Keratinocyte (primary cell): ENCODE results near the gene ABCD1. TPM values are rescaled to one million over a fixed set of nuclear protein-coding genes. Genes with fewer than 3 reads are reported as not detected.
"Not testable (repeated sequence)": the region's sequence is repeated elsewhere in the genome, so short reads cannot be mapped to it uniquely, and the experiment has no call there.

Experiments used
- DNase-seq: peaks from one replicate; pipeline ENCODE4 v3.0.0-alpha.2; 2011; ENCODE audit warnings: low read depth, missing footprints, low spot score
- FAIRE-seq: peaks from 2 replicates; lab custom pipeline; 2011; peaks lifted over from hg19 to GRCh38; lab: Jason Lieb, UNC
- H2AFZ ChIP-seq: 2 replicates; pipeline ENCODE4 v1.6.0; 2012; ENCODE audit warnings: low read length, control low read depth, inconsistent platforms; ENCODE audit not compliant: control insufficient read depth
- H3K27ac ChIP-seq: 2 replicates; pipeline ENCODE4 v1.5.1; 2011; ENCODE audit warnings: low read length; ENCODE audit not compliant: control insufficient read depth, insufficient read depth
- H3K27me3 ChIP-seq: 3 replicates; pipeline ENCODE4 v1.6.0; 2011; ENCODE audit warnings: low read length; ENCODE audit not compliant: control insufficient read depth, insufficient read depth; ENCODE audit errors: extremely low read depth
- H3K36me3 ChIP-seq, 2 experiments: 2 replicates in 1 of 2; 3 replicates in 1 of 2; pipeline ENCODE4 v1.5.1; 2011; ENCODE audit warnings: low read length in 2 of 2, mild to moderate bottlenecking in 1 of 2; ENCODE audit not compliant: control insufficient read depth in 2 of 2, insufficient read depth in 2 of 2; ENCODE audit errors: extremely low read depth in 1 of 2
- H3K4me1 ChIP-seq: 3 replicates; pipeline ENCODE4 v1.5.1; 2011; ENCODE audit warnings: low read length; ENCODE audit not compliant: control insufficient read depth, insufficient read depth; ENCODE audit errors: extremely low read depth
- H3K4me2 ChIP-seq: 3 replicates; pipeline ENCODE4 v1.6.0; 2011; ENCODE audit warnings: low read depth, low read length; ENCODE audit not compliant: control insufficient read depth, insufficient read depth; ENCODE audit errors: extremely low read depth
- H3K4me3 ChIP-seq, 3 experiments: fragments of 200-600 bp in 1 of 3; sonication (generic) in 1 of 3; 2 replicates in 2 of 3; 3 replicates in 1 of 3; pipeline ENCODE4 v1.5.1; 2011 to 2016; ENCODE audit warnings: low read length in 3 of 3, mild to moderate bottlenecking in 3 of 3, control low read depth in 2 of 3, inconsistent platforms in 1 of 3, low read depth in 1 of 3, mixed read lengths in 1 of 3, mixed run types in 1 of 3, moderate library complexity in 1 of 3; ENCODE audit not compliant: control insufficient read depth in 2 of 3, insufficient read depth in 2 of 3; ENCODE audit errors: extremely low read depth in 1 of 3
- H3K79me2 ChIP-seq: 2 replicates; pipeline ENCODE4 v1.6.0; 2012; ENCODE audit warnings: low read length; ENCODE audit not compliant: control insufficient read depth, insufficient read depth
- H3K9ac ChIP-seq: 3 replicates; pipeline ENCODE4 v1.6.0; 2011; ENCODE audit warnings: low read length; ENCODE audit not compliant: control insufficient read depth, insufficient read depth; ENCODE audit errors: extremely low read depth
- H3K9me1 ChIP-seq: 3 replicates; pipeline ENCODE4 v1.6.0; 2011; ENCODE audit warnings: low read length; ENCODE audit not compliant: control insufficient read depth, insufficient read depth; ENCODE audit errors: extremely low read depth
- H3K9me3 ChIP-seq: 2 replicates; pipeline ENCODE4 v1.5.1; 2012; ENCODE audit warnings: low read depth, low read length; ENCODE audit not compliant: control insufficient read depth
- H4K20me1 ChIP-seq: 3 replicates; pipeline ENCODE4 v1.6.0; 2011; ENCODE audit warnings: low read length; ENCODE audit not compliant: control insufficient read depth, insufficient read depth; ENCODE audit errors: extremely low read depth
- CTCF ChIP-seq, 3 experiments: IDR thresholded peaks in 1 of 3; conservative IDR thresholded peaks in 1 of 3; optimal IDR thresholded peaks in 1 of 3; 2 replicates in 2 of 3; 3 replicates in 1 of 3; pipeline versions ENCODE3 to v1.5.1; 2011; ENCODE audit warnings: low read length in 3 of 3, mild to moderate bottlenecking in 3 of 3, moderate library complexity in 2 of 3, control low read depth in 1 of 3, inconsistent platforms in 1 of 3; ENCODE audit not compliant: insufficient read depth in 2 of 3; ENCODE audit errors: extremely low read depth in 1 of 3
- EZH2 ChIP-seq: IDR thresholded peaks from one replicate; pipeline ENCODE4 v1.6.1; 2012; ENCODE audit warnings: inconsistent platforms, mild to moderate bottlenecking, low read length, moderate library complexity
- dilution Hi-C: fragments of 300-500 bp; cut with MboI; formaldehyde crosslinking; loops from one replicate; pipeline ENCODE4 v1.7.0; 2020; ENCODE audit warnings: low sequenced_read_pairs; ENCODE audit not compliant: extremely low pct_ligation_motif_present
- polyA plus RNA-seq, 5 experiments: library from polyadenylated mRNA; depleted of rRNA in 3 of 5; stranded (reverse) in 3 of 5; stranded (forward) in 1 of 5; unstranded in 1 of 5; fragments of >200 nt; gene quantifications; 1 replicate in 1 of 5; 2 replicates in 3 of 5; 3 replicates in 1 of 5; pipeline versions ENCODE4 v1.2.1 to v1.2.3, GENCODE V29; 2011 to 2012; ENCODE audit warnings: missing spikeins in 2 of 5, low read depth in 1 of 5, low replicate concordance in 1 of 5

Gene ABCD1
- polyA plus RNA-seq, 1 donor (not counting 4 experiments of a cell fraction or from before 2014, with no cell fraction given) = 0.81 TPM

- FAIRE-seq = no peak
- no peaks in the 10 kb centered on the region for H3K9me1 ChIP-seq
- dilution Hi-C loops = no loop called here
- no peak overlapping the region for H3K4me3 ChIP-seq
- H3K9me3 ChIP-seq = no peaks in the 10 kb centered on the region
- no peak overlapping the region for H3K9ac ChIP-seq
- TF ChIP-seq CTCF (optimal IDR thresholded peaks at IDR 0.05 in 1 of 3, IDR thresholded peaks at IDR 0.05 in 1 of 3, conservative IDR thresholded peaks at IDR 0.05 in 1 of 3; ENCODE audit: extremely low read depth in 1 of 3, insufficient read depth in 2 of 3, low read length in 3 of 3) (no peak), EZH2 (no peak)
- no peaks in the 10 kb centered on the region for H3K79me2 ChIP-seq
- no peak overlapping the region for H3K27ac ChIP-seq
- H3K27me3 ChIP-seq = no peaks in the 10 kb centered on the region
- no peaks in the 10 kb centered on the region for H3K36me3 ChIP-seq
- no peak for DNase-seq
- H4K20me1 ChIP-seq = no peaks in the 10 kb centered on the region
- no peak overlapping the region for H2AFZ ChIP-seq
- no peak overlapping the region for H3K4me2 ChIP-seq
- H3K4me1 ChIP-seq = peaks cover 7% of the 10 kb centered on the region
These were observed 16.1 kb downstream of the ABCD1 start for GRCh38 chrX:153740631-153741222.

- H3K79me2 ChIP-seq = no peaks in the 10 kb centered on the region
- no peak overlapping the region for H3K27ac ChIP-seq
- no peak overlapping the region for H3K4me3 ChIP-seq
- H3K9me3 ChIP-seq = no peaks in the 10 kb centered on the region
- TF ChIP-seq EZH2 (no peak), CTCF (optimal IDR thresholded peaks at IDR 0.05 in 1 of 3, IDR thresholded peaks at IDR 0.05 in 1 of 3, conservative IDR thresholded peaks at IDR 0.05 in 1 of 3; ENCODE audit: extremely low read depth in 1 of 3, insufficient read depth in 2 of 3, low read length in 3 of 3) (no peak)
- H3K36me3 ChIP-seq = no peaks in the 10 kb centered on the region
- dilution Hi-C loops = no loop called here
- H3K27me3 ChIP-seq = no peaks in the 10 kb centered on the region
- H4K20me1 ChIP-seq = no peaks in the 10 kb centered on the region
- peaks cover 7% of the 10 kb centered on the region for H3K4me1 ChIP-seq
- no peaks in the 10 kb centered on the region for H3K9me1 ChIP-seq
- H2AFZ ChIP-seq = no peak overlapping the region
- no peak for FAIRE-seq
- DNase-seq = no peak
- H3K9ac ChIP-seq = no peak overlapping the region
- no peak overlapping the region for H3K4me2 ChIP-seq
These were observed 16.8 kb downstream of the ABCD1 start for GRCh38 chrX:153741446-153741845.

- H3K9ac ChIP-seq, H2AFZ ChIP-seq, FAIRE-seq, dilution Hi-C loops, H3K4me1 ChIP-seq, H3K27ac ChIP-seq, H3K9me3 ChIP-seq, H3K36me3 ChIP-seq, H3K4me2 ChIP-seq, H4K20me1 ChIP-seq, H3K27me3 ChIP-seq, H3K4me3 ChIP-seq, H3K79me2 ChIP-seq, H3K9me1 ChIP-seq, DNase-seq: not testable (repeated sequence)
These were observed 17.5 kb downstream of the ABCD1 start for GRCh38 chrX:153742111-153742510.
